ENCODE results near the gene GSAP.

- TF ChIP-seq, protein P1, sequence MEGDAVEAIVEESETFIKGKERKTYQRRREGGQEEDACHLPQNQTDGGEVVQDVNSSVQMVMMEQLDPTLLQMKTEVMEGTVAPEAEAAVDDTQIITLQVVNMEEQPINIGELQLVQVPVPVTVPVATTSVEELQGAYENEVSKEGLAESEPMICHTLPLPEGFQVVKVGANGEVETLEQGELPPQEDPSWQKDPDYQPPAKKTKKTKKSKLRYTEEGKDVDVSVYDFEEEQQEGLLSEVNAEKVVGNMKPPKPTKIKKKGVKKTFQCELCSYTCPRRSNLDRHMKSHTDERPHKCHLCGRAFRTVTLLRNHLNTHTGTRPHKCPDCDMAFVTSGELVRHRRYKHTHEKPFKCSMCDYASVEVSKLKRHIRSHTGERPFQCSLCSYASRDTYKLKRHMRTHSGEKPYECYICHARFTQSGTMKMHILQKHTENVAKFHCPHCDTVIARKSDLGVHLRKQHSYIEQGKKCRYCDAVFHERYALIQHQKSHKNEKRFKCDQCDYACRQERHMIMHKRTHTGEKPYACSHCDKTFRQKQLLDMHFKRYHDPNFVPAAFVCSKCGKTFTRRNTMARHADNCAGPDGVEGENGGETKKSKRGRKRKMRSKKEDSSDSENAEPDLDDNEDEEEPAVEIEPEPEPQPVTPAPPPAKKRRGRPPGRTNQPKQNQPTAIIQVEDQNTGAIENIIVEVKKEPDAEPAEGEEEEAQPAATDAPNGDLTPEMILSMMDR (IDR thresholded peaks at IDR 0.05; ENCODE audit: low read depth, low read length): no peak
- TF ChIP-seq POLR2A (IDR thresholded peaks at IDR 0.05; ENCODE audit: extremely low read depth, insufficient read length) (no peak), MAX (IDR thresholded peaks at IDR 0.05; ENCODE audit: low read depth, low read length) (no peak), MYC (IDR thresholded peaks at IDR 0.05; ENCODE audit: low read depth, low read length) (no peak)
Measured at GRCh38 chr7:77415476-77415822, 700 bp downstream of the GSAP start.
